Glutamatergic neuron (in vitro differentiated cells): ENCODE results near the gene IL17REL. TPM values are rescaled to one million over a fixed set of nuclear protein-coding genes. Genes with fewer than 3 reads are reported as not detected.

Experiments used
- DNase-seq: peaks from one replicate; pipeline ENCODE4 v3.0.0; 2022
- H3K27ac Mint-ChIP-seq: one replicate; pipeline ENCODE4 v1.8.0; 2020; ENCODE audit warnings: mild to moderate bottlenecking, mixed read lengths, inconsistent platforms; ENCODE audit not compliant: unreplicated experiment
- H3K27me3 Mint-ChIP-seq: one replicate; pipeline ENCODE4 v1.8.0; 2020; ENCODE audit warnings: mild to moderate bottlenecking, moderate library complexity, mixed read lengths, inconsistent platforms; ENCODE audit not compliant: unreplicated experiment
- H3K36me3 Mint-ChIP-seq: one replicate; pipeline ENCODE4 v1.8.0; 2020; ENCODE audit warnings: mild to moderate bottlenecking, mixed read lengths, inconsistent platforms; ENCODE audit not compliant: unreplicated experiment
- H3K4me1 Mint-ChIP-seq: one replicate; pipeline ENCODE4 v1.8.0; 2020; ENCODE audit warnings: mild to moderate bottlenecking, low read depth, mixed read lengths, inconsistent platforms; ENCODE audit not compliant: unreplicated experiment
- H3K4me3 Mint-ChIP-seq: one replicate; pipeline ENCODE4 v1.8.0; 2020; ENCODE audit warnings: mild to moderate bottlenecking, mixed read lengths, inconsistent platforms; ENCODE audit not compliant: unreplicated experiment
- H3K9me3 Mint-ChIP-seq: one replicate; pipeline ENCODE4 v1.8.0; 2020; ENCODE audit warnings: mild to moderate bottlenecking, moderate library complexity, mixed read lengths, inconsistent platforms; ENCODE audit not compliant: unreplicated experiment
- CTCF ChIP-seq: fragments of 200-600 bp; sonication (generic); IDR thresholded peaks from one replicate; pipeline ENCODE4 v1.5.0; 2021; ENCODE audit not compliant: partially characterized antibody, unreplicated experiment
- total RNA-seq: library from RNA; stranded (reverse); fragmentation: NEBNext Ultra II Directional; extraction: Animal tissue kit (Norgen Biotek cat#: 25700); gene quantifications from one replicate; pipeline ENCODE4 v1.2.1, GENCODE V29; 2021; ENCODE audit not compliant: unreplicated experiment

IL17REL gene
- total RNA-seq, 1 donor from 2014 or later = not detected

GRCh38 chr22:49964136-49965090 is 48.2 kb downstream of the IL17REL start:
- H3K36me3 Mint-ChIP-seq = no peaks in the 10 kb centered on the region
- peak; percentile 19 for DNase-seq
- H3K27me3 Mint-ChIP-seq = peaks cover 10% of the 10 kb centered on the region
- peak overlapping the region; percentile 75 for H3K4me3 Mint-ChIP-seq
- no peak overlapping the region for H3K27ac Mint-ChIP-seq
- peaks cover 8% of the 10 kb centered on the region for H3K4me1 Mint-ChIP-seq
- peaks cover 8% of the 10 kb centered on the region for H3K9me3 Mint-ChIP-seq
- TF ChIP-seq CTCF = no peak

- H3K27ac Mint-ChIP-seq = peak overlapping the region; percentile 59
- no peak for TF ChIP-seq CTCF
- peaks cover 12% of the 10 kb centered on the region for H3K27me3 Mint-ChIP-seq
- H3K4me3 Mint-ChIP-seq = peak overlapping the region; percentile 75
- peaks cover 8% of the 10 kb centered on the region for H3K4me1 Mint-ChIP-seq
- peaks cover 10% of the 10 kb centered on the region for H3K9me3 Mint-ChIP-seq
- no peaks in the 10 kb centered on the region for H3K36me3 Mint-ChIP-seq
- DNase-seq = no peak
These were observed 48.9 kb downstream of the IL17REL start for GRCh38 chr22:49963647-49964026.

- H3K9me3 Mint-ChIP-seq = peaks cover 10% of the 10 kb centered on the region
- no peak for TF ChIP-seq CTCF
- peak; percentile 54 for DNase-seq
- H3K36me3 Mint-ChIP-seq = no peaks in the 10 kb centered on the region
- H3K4me3 Mint-ChIP-seq = peak overlapping the region; percentile 69
- peak overlapping the region; percentile 28 for H3K27ac Mint-ChIP-seq
- H3K4me1 Mint-ChIP-seq = peaks cover 10% of the 10 kb centered on the region
- H3K27me3 Mint-ChIP-seq = peaks cover 10% of the 10 kb centered on the region
These were observed 49.6 kb downstream of the IL17REL start for GRCh38 chr22:49962751-49963646.

- peak; percentile 80 for DNase-seq
- TF ChIP-seq CTCF = no peak
- Mint-ChIP-seq H3K27ac (peak overlapping the region; percentile 28), H3K36me3 (no peaks in the 10 kb centered on the region), H3K4me1 (peaks cover 6% of the 10 kb centered on the region), H3K27me3 (peaks cover 8% of the 10 kb centered on the region), H3K9me3 (peaks cover 7% of the 10 kb centered on the region), H3K4me3 (peak overlapping the region; percentile 87)
These were observed 50.4 kb downstream of the IL17REL start for GRCh38 chr22:49962012-49962750.
